OCI-LY7 (cell line): ENCODE results near the gene MAGEA3. TPM values are rescaled to one million over a fixed set of nuclear protein-coding genes. Genes with fewer than 3 reads are reported as not detected.
A peak's percentile ranks its signal among the peaks of the same experiment; 100 is the strongest.

Experiments
- BruUV-seq: library from RNA; stranded (reverse); fragments of 400-500 nt; replicated peaks from 2 replicates; lab custom pipeline; 2021; lab: Mats Ljungman, UMichigan
- CTCF ChIA-PET: fragments of 300-600 bp; sonication (Branson Sonifier 250); formaldehyde crosslinking; loops from one replicate; lab custom pipeline; 2022; ENCODE audit warnings: antibody characterized with exemption; ENCODE audit not compliant: unreplicated experiment; lab: Charles Lee
- POLR2A ChIA-PET: fragments of 300-600 bp; sonication (Branson Sonifier 250); formaldehyde crosslinking; loops from one replicate; lab custom pipeline; 2022; ENCODE audit warnings: antibody characterized with exemption; lab: Charles Lee
- DNase-seq: peaks from one replicate; pipeline ENCODE4 v3.0.0-alpha.2; 2015; ENCODE audit warnings: low spot score
- H2AFZ ChIP-seq: fragments of 200-600 bp; sonication (generic), shearing (Covaris generic); 2 replicates; pipeline ENCODE4 v1.6.1; 2014; ENCODE audit warnings: mild to moderate bottlenecking, antibody characterized with exemption, low read length, moderate library complexity
- H3K27ac ChIP-seq: fragments of 200-600 bp; sonication (generic); 2 replicates; pipeline ENCODE4 v1.5.1; 2014; ENCODE audit warnings: mixed run types, low read depth, mild to moderate bottlenecking, moderate library complexity, low read length, inconsistent platforms; ENCODE audit not compliant: poor library complexity, severe bottlenecking
- H3K36me3 ChIP-seq: fragments of 200-600 bp; sonication (generic); 2 replicates; pipeline ENCODE4 v1.6.1; 2014; ENCODE audit warnings: mild to moderate bottlenecking, antibody characterized with exemption, low read length, moderate library complexity, mixed read lengths; ENCODE audit not compliant: insufficient read depth
- H3K4me1 ChIP-seq: fragments of 200-600 bp; sonication (generic); 2 replicates; pipeline ENCODE4 v1.5.1; 2014; ENCODE audit warnings: mild to moderate bottlenecking, low read length; ENCODE audit not compliant: insufficient read depth, poor library complexity, severe bottlenecking
- H3K4me2 ChIP-seq: fragments of 200-600 bp; sonication (generic); 2 replicates; pipeline ENCODE4 v1.6.1; 2014; ENCODE audit warnings: mild to moderate bottlenecking, low read length
- H3K4me3 ChIP-seq: fragments of 200-600 bp; sonication (generic); 2 replicates; pipeline ENCODE4 v1.5.1; 2014; ENCODE audit warnings: mild to moderate bottlenecking, low read depth, low read length; ENCODE audit not compliant: poor library complexity, severe bottlenecking
- H3K79me2 ChIP-seq: fragments of 200-600 bp; sonication (generic); 2 replicates; pipeline ENCODE4 v1.6.1; 2016; ENCODE audit warnings: low read depth, mild to moderate bottlenecking, low read length, moderate library complexity, mixed read lengths; ENCODE audit not compliant: insufficient read depth
- H3K9me2 ChIP-seq: fragments of 200-600 bp; sonication (generic); 2 replicates; pipeline ENCODE4 v1.6.1; 2016; ENCODE audit warnings: mild to moderate bottlenecking, low read length, mixed read lengths; ENCODE audit not compliant: insufficient read depth
- H3K9me3 ChIP-seq: fragments of 200-600 bp; sonication (generic); 2 replicates; pipeline ENCODE4 v1.6.1; 2014; ENCODE audit warnings: mild to moderate bottlenecking, mixed run types, low read length, mixed read lengths
- H4K20me1 ChIP-seq: fragments of 200-600 bp; sonication (generic); 2 replicates; pipeline ENCODE4 v1.6.1; 2014; ENCODE audit warnings: mild to moderate bottlenecking, antibody characterized with exemption, low read length, moderate library complexity, mixed read lengths; ENCODE audit not compliant: insufficient read depth
- EZH2phosphoT487 ChIP-seq: fragments of 200-600 bp; sonication (generic); IDR thresholded peaks from 2 replicates; pipeline ENCODE4 v1.6.1; 2018; ENCODE audit warnings: low read depth, borderline replicate concordance, mild to moderate bottlenecking, mixed run types, antibody characterized with exemption, low read length, moderate library complexity, mixed read lengths
- intact Hi-C: fragments of 100-400 bp; cut with micrococcal nuclease; formaldehyde crosslinking; loops from one replicate; pipeline ENCODE4 v1.10.0; 2022; ENCODE audit not compliant: unreplicated experiment
- total RNA-seq, 2 experiments: library from RNA; depleted of rRNA in 1 of 2; stranded (reverse); fragments of >200 nt in 1 of 2; shearing (Covaris generic) in 1 of 2; gene quantifications; 2 replicates each; pipeline ENCODE4 v1.2.3, GENCODE V29; 2014 to 2022
- TF ChIP-seq, protein P1 (sequence below): fragments of 200-600 bp; sonication (generic); conservative IDR thresholded peaks from 2 replicates; pipeline ENCODE4 v1.5.1; 2014; ENCODE audit warnings: mild to moderate bottlenecking, antibody characterized with exemption, low read length, moderate library complexity, mixed read lengths

MAGEA3 gene
- total RNA-seq, 2 experiments from 2014 or later, result not detected

GRCh38 chrX:152656087-152656486 lies 42.5 kb upstream of the MAGEA3 start:
- H4K20me1 ChIP-seq, result no peaks in the 10 kb centered on the region
- H3K9me2 ChIP-seq, result no peaks in the 10 kb centered on the region
- no peak overlapping the region for H3K4me3 ChIP-seq
- no peaks in the 10 kb centered on the region for H3K36me3 ChIP-seq
- intact Hi-C loops, result no loop called here
- H3K27ac ChIP-seq, result no peak overlapping the region
- no peak overlapping the region for H2AFZ ChIP-seq
- DNase-seq, result no peak
- CTCF ChIA-PET, result no interaction called here
- H3K4me1 ChIP-seq, result no peaks in the 10 kb centered on the region
- no peaks in the 10 kb centered on the region for H3K9me3 ChIP-seq
- H3K4me2 ChIP-seq, result no peak overlapping the region
- BruUV-seq, result no TSS peak
- POLR2A ChIA-PET, result no interaction called here
- TF ChIP-seq EZH2phosphoT487, result no peak
- TF ChIP-seq, protein P1, sequence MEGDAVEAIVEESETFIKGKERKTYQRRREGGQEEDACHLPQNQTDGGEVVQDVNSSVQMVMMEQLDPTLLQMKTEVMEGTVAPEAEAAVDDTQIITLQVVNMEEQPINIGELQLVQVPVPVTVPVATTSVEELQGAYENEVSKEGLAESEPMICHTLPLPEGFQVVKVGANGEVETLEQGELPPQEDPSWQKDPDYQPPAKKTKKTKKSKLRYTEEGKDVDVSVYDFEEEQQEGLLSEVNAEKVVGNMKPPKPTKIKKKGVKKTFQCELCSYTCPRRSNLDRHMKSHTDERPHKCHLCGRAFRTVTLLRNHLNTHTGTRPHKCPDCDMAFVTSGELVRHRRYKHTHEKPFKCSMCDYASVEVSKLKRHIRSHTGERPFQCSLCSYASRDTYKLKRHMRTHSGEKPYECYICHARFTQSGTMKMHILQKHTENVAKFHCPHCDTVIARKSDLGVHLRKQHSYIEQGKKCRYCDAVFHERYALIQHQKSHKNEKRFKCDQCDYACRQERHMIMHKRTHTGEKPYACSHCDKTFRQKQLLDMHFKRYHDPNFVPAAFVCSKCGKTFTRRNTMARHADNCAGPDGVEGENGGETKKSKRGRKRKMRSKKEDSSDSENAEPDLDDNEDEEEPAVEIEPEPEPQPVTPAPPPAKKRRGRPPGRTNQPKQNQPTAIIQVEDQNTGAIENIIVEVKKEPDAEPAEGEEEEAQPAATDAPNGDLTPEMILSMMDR, result no peak
- H3K79me2 ChIP-seq, result no peaks in the 10 kb centered on the region

- H3K79me2 ChIP-seq, result no peaks in the 10 kb centered on the region
- H4K20me1 ChIP-seq, result no peaks in the 10 kb centered on the region
- no peaks in the 10 kb centered on the region for H3K9me3 ChIP-seq
- no peaks in the 10 kb centered on the region for H3K4me1 ChIP-seq
- no TSS peak for BruUV-seq
- H3K27ac ChIP-seq, result no peak overlapping the region
- H3K4me3 ChIP-seq, result no peak overlapping the region
- H2AFZ ChIP-seq, result no peak overlapping the region
- no peaks in the 10 kb centered on the region for H3K9me2 ChIP-seq
- H3K4me2 ChIP-seq, result no peak overlapping the region
- TF ChIP-seq EZH2phosphoT487, result no peak
- TF ChIP-seq, protein P1, result no peak
- no peaks in the 10 kb centered on the region for H3K36me3 ChIP-seq
- CTCF ChIA-PET, result no interaction called here
- intact Hi-C loops, result no loop called here
- POLR2A ChIA-PET, result no interaction called here
- DNase-seq, result no peak
These were observed 41.7 kb upstream of the MAGEA3 start for GRCh38 chrX:152656890-152657289.

GRCh38 chrX:152658302-152658701 lies 40.3 kb upstream of the MAGEA3 start:
- no TSS peak for BruUV-seq
- intact Hi-C loops, result no loop called here

More at GRCh38 chrX:152658302-152658701, 40.3 kb upstream of the MAGEA3 start:
- Histone ChIP-seq H2AFZ (no peak overlapping the region), H3K4me1 (peaks cover 3% of the 10 kb centered on the region), H3K27ac (no peak overlapping the region), H3K36me3 (no peaks in the 10 kb centered on the region), H3K4me3 (no peak overlapping the region), H4K20me1 (no peaks in the 10 kb centered on the region), H3K9me3 (no peaks in the 10 kb centered on the region), H3K9me2 (no peaks in the 10 kb centered on the region), H3K79me2 (no peaks in the 10 kb centered on the region), H3K4me2 (no peak overlapping the region)
- TF ChIP-seq, protein P1, result peak; percentile 54
- no peak for TF ChIP-seq EZH2phosphoT487
- ChIA-PET CTCF (interaction anchor here (0.6 kb wide), 2 partner anchors 15 to 173 kb away, joined by 3 to 4 read pairs; partner anchors contain the start of gene NSDHL), POLR2A (no interaction called here)
- DNase-seq, result no peak
